HG03571 (cell line): ENCODE data around the gene TMEM107.
"Not testable (repeated sequence)": the region's sequence is repeated elsewhere in the genome, so short reads cannot be mapped to it uniquely, and the experiment has no call there.

Experiments used
- ATAC-seq: cut with Tn5 transposase; IDR thresholded peaks from one replicate; pipeline ENCODE4 v1.9.1; 2021; ENCODE audit not compliant: unreplicated experiment

TMEM107 gene

GRCh38 chr17:8176197-8176940 lies at the start of gene TMEM107:
Gene TMEM107, minus strand, starts transcription at chr17:8176380. Its CDS starts 94 bp downstream, at chr17:8176286.
- ATAC-seq = peak; percentile 51

GRCh38 chr17:8224891-8225812 lies 49.0 kb upstream of the TMEM107 start:
- no peak for ATAC-seq

- no peak for ATAC-seq
Observed at GRCh38 chr17:8223356-8224126, 47.4 kb upstream of the TMEM107 start.

GRCh38 chr17:8222630-8223355 lies 46.6 kb upstream of the TMEM107 start:
- ATAC-seq = peak; percentile 43

GRCh38 chr17:8222380-8222629 lies 46.1 kb upstream of the TMEM107 start:
- peak; percentile 21 for ATAC-seq

GRCh38 chr17:8221663-8222379 lies 45.6 kb upstream of the TMEM107 start:
- peak; percentile 38 for ATAC-seq

- ATAC-seq = no peak
Observed at GRCh38 chr17:8220783-8221662, 44.8 kb upstream of the TMEM107 start.

- ATAC-seq = not testable (repeated sequence)
Observed at GRCh38 chr17:8214000-8214399, 37.8 kb upstream of the TMEM107 start.

GRCh38 chr17:8212312-8213180 lies 36.4 kb upstream of the TMEM107 start:
- ATAC-seq = no peak

GRCh38 chr17:8210761-8211458 lies 34.7 kb upstream of the TMEM107 start:
- no peak for ATAC-seq

GRCh38 chr17:8209907-8210760 lies 34.0 kb upstream of the TMEM107 start, which contains the start of gene AURKB:
Gene AURKB, minus strand, starts transcription at chr17:8210575. Its CDS starts 351 bp downstream, at chr17:8210224.
- peak; percentile 76 for ATAC-seq

GRCh38 chr17:8206536-8206935 lies 30.4 kb upstream of the TMEM107 start:
- ATAC-seq = no peak

GRCh38 chr17:8204761-8205555 lies 28.8 kb upstream of the TMEM107 start:
- ATAC-seq = no peak

- ATAC-seq = no peak
Observed at GRCh38 chr17:8192070-8192815, 16.1 kb upstream of the TMEM107 start.

GRCh38 chr17:8190506-8190905 lies 14.3 kb upstream of the TMEM107 start:
- no peak for ATAC-seq
